ENCODE measurements around the gene RPL28. TPM values are rescaled to one million over a fixed set of nuclear protein-coding genes. Genes with fewer than 3 reads are reported as not detected.

RPL28 gene
- total and polyA plus RNA-seq, 2 of the 13 experiments (the other 11 are each of a cell fraction or from before 2014, with no cell fraction given): 105 to 420 TPM

GRCh38 chr19:55345101-55345817, 40.5 kb upstream of the RPL28 start:
- Histone ChIP-seq H3K4me1 (ENCODE audit: insufficient read depth, low read length) (peaks cover 12% of the 10 kb centered on the region), H3K79me2 (ENCODE audit: insufficient read depth, low read length) (peaks cover 2% of the 10 kb centered on the region), H3K27ac (ENCODE audit: extremely low read length, insufficient read depth, low read length) (no peak overlapping the region), H3K4me3 (replicated peaks in 1 of 3; ENCODE audit: insufficient read depth in 1 of 3, low read depth in 2 of 3, low read length in 3 of 3) (no peak overlapping the region), H2AFZ (ENCODE audit: low read length) (no peak overlapping the region), H3K36me3 (replicated peaks in 1 of 2; ENCODE audit: control insufficient read depth in 1 of 2, insufficient read depth in 2 of 2, low read length in 2 of 2) (peaks cover 2 to 7% of the 10 kb centered on the region in 2 experiments; a peak in 3 of 5 replicates), H3K9me3 (ENCODE audit: low read length) (no peaks in the 10 kb centered on the region), H3K27me3 (ENCODE audit: control insufficient read depth in 1 of 2, insufficient read depth in 2 of 2, low read length in 2 of 2) (no peaks in the 10 kb centered on the region; a peak in 2 of 5 replicates), H4K20me1 (ENCODE audit: insufficient read depth, low read length) (peaks cover 3% of the 10 kb centered on the region; the same call in 1 of the 2 replicates), H3K9ac (ENCODE audit: insufficient read depth, low read depth, low read length) (no peak overlapping the region), H3K4me2 (ENCODE audit: low read depth, low read length) (no peak overlapping the region)
- TF ChIP-seq RBFOX2 (IDR thresholded peaks at IDR 0.05; ENCODE audit: low read depth, low read length) (0 out of 2 replicates have a peak, but pooled peaks have one; percentile 17), TP53 (CRISPR knock-in tag; conservative IDR thresholded peaks at IDR 0.05) (no peak), ATF2 (CRISPR knock-in tag; IDR thresholded peaks at IDR 0.05) (no peak), GMEB2 (CRISPR knock-in tag; IDR thresholded peaks at IDR 0.05; ENCODE audit: low read depth) (no peak)
- FAIRE-seq: no peak
- in situ Hi-C loops (cut with HindIII; ENCODE audit: extremely low pct_ligation_motif_present, low pct_unique_long_range_greater_than_20kb): no loop called here
- no peak for ATAC-seq
- POLR2A ChIA-PET: no interaction called here
- BruUV-seq (replicated peaks): no TSS peak
- 91% methylated on average over 21 of the region's 22 CpGs for WGBS (ENCODE audit: low lambda C conversion rate)
- no peak for DNase-seq (ENCODE audit: low spot score)
- CTCF ChIA-PET (ENCODE audit: low intra/inter-chr PET ratio, low total read pairs): no interaction called here
- intact Hi-C loops (cut with micrococcal nuclease; ENCODE audit: unreplicated experiment): no loop called here

Measured in HepG2 (cell line).